ENCODE data around the gene TK2. TPM values are rescaled to one million over a fixed set of nuclear protein-coding genes. Genes with fewer than 3 reads are reported as not detected.

The TK2 gene
- total and polyA plus RNA-seq, 3 experiments from 2014 or later: 5.6 to 10.4 (median 5.6) TPM

DNA sequence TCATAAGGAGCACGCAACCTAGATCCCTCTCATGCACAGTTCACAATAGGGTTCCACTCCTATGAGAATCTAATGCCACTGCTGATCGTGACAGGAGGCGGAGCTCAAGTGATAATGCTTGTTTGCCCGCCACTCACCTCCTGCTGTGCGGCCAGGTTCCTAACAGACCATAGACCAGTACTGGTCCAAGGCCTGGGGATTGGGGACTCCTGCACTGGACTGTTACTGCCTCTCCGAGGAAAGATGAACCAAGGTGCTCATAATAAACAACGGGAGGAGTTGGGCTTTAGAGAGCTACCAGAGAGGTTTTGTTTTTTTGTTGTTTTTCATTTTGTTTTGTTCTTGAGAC lies 58.2 kb downstream of the TK2 start:
- Mint-ChIP-seq H3K9me3 (no peaks in the 10 kb centered on the region), H3K4me1 (no peaks in the 10 kb centered on the region), H3K36me3 (no peaks in the 10 kb centered on the region), H3K27ac (peak overlapping the region in 1 of 8 donors; percentile 27), H3K4me3 (no peak overlapping the region), H3K27me3 (no peaks in the 10 kb centered on the region)
- Histone ChIP-seq H3K9me3 (ENCODE audit: low read length) (no peaks in the 10 kb centered on the region), H3K4me1 (ENCODE audit: insufficient read depth, low read length) (no peaks in the 10 kb centered on the region), H3K36me3 (ENCODE audit: insufficient read depth, low read length) (no peaks in the 10 kb centered on the region), H3K4me3 (ENCODE audit: low read length) (no peak overlapping the region), H3K27ac (ENCODE audit: low read depth, low read length) (no peak overlapping the region), H3K27me3 (ENCODE audit: insufficient read depth, low read length, poor library complexity, severe bottlenecking) (no peaks in the 10 kb centered on the region)
- CTCF ChIA-PET: interaction anchor here (1.0 to 2.5 kb wide), 3 partner anchors 11 to 98 kb away, joined by 3 to 8 read pairs (median 5); no protein-coding TSS in a partner anchor
- DNase-seq: no peak
- POLR2A ChIA-PET: no interaction called here

DNA sequence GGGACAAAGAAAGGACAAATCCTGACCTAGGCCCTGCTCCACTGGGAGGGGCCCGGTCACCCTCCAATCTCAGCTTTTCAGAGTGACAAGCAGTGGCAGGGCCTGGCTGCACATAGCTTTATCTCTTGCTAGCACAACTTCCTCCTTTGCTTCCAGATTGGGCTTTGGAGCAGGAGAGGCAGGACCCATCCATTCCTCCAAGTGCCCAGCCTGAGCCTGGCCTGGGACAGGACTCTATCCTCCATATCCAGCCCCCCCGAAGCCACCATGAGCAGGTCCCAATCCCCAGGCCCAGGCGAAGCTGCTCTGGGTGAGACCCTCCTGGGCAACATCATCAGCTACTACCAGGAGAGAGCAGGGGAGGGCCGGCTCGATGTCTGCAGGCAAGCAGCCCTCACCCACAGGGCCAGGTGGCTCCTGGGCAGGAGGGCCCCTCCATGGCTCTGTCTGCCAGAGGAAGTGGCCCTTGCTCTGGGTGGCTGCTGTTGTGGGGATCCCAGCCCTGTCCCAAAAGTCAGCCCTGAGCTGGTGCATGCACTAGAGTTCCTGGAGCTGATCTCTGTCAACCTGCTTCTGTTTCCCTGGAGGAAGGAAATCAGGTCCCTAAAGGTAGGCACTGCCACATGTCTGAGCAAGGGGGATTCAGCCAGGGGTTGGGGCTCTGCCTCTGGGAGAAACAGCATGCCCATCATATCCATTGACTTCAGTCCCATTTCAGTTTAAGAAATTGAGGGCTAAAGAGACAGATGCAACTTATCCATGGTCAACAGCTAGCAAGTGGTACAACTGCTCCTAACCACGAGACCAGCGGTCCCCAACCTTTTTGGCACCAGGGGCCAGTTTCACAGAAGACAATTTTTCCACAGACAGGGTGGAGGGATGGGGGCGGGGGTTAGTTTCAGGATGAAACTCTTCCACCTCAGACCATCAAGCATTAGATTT lies 58.9 kb downstream of the TK2 start:
- Mint-ChIP-seq H3K27me3 (no peaks in the 10 kb centered on the region), H3K4me3 (no peak overlapping the region), H3K27ac (peak overlapping the region in 2 of 8 donors; percentile 27 to 55), H3K36me3 (no peaks in the 10 kb centered on the region), H3K9me3 (no peaks in the 10 kb centered on the region), H3K4me1 (no peaks in the 10 kb centered on the region)
- Histone ChIP-seq H3K4me3 (ENCODE audit: low read length) (no peak overlapping the region), H3K9me3 (ENCODE audit: low read length) (no peaks in the 10 kb centered on the region), H3K27me3 (ENCODE audit: insufficient read depth, low read length, poor library complexity, severe bottlenecking) (no peaks in the 10 kb centered on the region), H3K4me1 (ENCODE audit: insufficient read depth, low read length) (no peaks in the 10 kb centered on the region), H3K27ac (ENCODE audit: low read depth, low read length) (no peak overlapping the region), H3K36me3 (ENCODE audit: insufficient read depth, low read length) (no peaks in the 10 kb centered on the region)
- no peak for DNase-seq
- POLR2A ChIA-PET: interaction anchor here (0.5 kb wide), 1 partner anchor 20 kb away, joined by 3 read pairs; no protein-coding TSS in a partner anchor
- CTCF ChIA-PET: interaction anchor here (1.0 to 2.5 kb wide), 3 partner anchors 10 to 98 kb away, joined by 3 to 8 read pairs (median 5); no protein-coding TSS in a partner anchor

DNA sequence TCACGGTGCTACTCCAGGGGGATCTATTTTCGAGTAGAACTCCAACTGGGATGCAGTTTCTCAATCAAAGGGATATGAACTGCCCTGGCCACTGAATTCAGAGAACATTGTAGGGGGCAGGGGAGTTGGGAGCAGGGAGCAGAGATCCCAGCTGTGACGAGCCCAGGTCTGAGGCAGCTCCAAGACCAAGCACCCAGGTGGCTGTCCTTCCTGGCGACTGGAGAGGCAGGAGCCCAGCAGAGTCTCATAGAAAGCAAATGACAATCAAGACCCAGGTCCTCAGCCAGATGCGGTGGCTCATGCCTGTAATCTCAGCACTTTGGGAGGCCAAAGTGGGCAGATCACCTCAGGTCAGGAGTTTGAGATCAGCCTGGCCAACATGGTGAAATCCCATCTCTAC lies 60.1 kb downstream of the TK2 start:
- no peak overlapping the region for H3K27ac ChIP-seq (ENCODE audit: low read depth, low read length)
- Mint-ChIP-seq H3K27ac (peak overlapping the region in 1 of 8 donors; percentile 42), H3K9me3 (no peaks in the 10 kb centered on the region), H3K4me3 (no peak overlapping the region), H3K27me3 (no peaks in the 10 kb centered on the region), H3K4me1 (no peaks in the 10 kb centered on the region), H3K36me3 (no peaks in the 10 kb centered on the region)
- no peaks in the 10 kb centered on the region for H3K9me3 ChIP-seq (ENCODE audit: low read length)
- ChIA-PET POLR2A (no interaction called here), CTCF (no interaction called here)
- DNase-seq: no peak
- no peaks in the 10 kb centered on the region for H3K36me3 ChIP-seq (ENCODE audit: insufficient read depth, low read length)
- H3K4me3 ChIP-seq (ENCODE audit: low read length): no peak overlapping the region
- no peaks in the 10 kb centered on the region for H3K4me1 ChIP-seq (ENCODE audit: insufficient read depth, low read length)
- no peaks in the 10 kb centered on the region for H3K27me3 ChIP-seq (ENCODE audit: insufficient read depth, low read length, poor library complexity, severe bottlenecking)

DNA sequence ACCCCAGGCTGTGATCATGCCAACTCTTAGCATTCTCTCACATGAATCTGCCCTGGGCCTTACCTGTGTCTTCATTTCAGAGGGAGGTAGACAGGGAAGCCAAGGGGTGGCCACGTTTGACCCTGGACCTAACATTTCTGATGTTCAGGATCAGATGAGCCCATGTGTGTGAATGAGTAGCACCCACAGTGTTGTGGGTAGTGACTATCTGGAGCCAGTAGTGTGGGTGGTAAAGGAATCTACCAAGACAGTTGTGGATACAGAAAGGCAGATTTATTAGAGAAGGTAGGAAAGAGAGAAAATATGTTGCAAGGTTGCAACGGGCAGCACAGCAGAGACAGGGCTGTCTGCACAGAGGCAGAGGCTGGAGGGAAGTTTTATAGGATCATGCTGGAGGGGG lies 60.5 kb downstream of the TK2 start:
- H3K9me3 ChIP-seq (ENCODE audit: low read length): no peaks in the 10 kb centered on the region
- DNase-seq: no peak
- no peaks in the 10 kb centered on the region for H3K27me3 ChIP-seq (ENCODE audit: insufficient read depth, low read length, poor library complexity, severe bottlenecking)
- no peaks in the 10 kb centered on the region for H3K27me3 Mint-ChIP-seq
- no peaks in the 10 kb centered on the region for H3K9me3 Mint-ChIP-seq
- ChIA-PET CTCF (no interaction called here), POLR2A (no interaction called here)
- no peaks in the 10 kb centered on the region for H3K4me1 ChIP-seq (ENCODE audit: insufficient read depth, low read length)
- peak overlapping the region in 2 of 8 donors; percentile 42 to 47 for H3K27ac Mint-ChIP-seq
- H3K4me3 ChIP-seq (ENCODE audit: low read length): no peak overlapping the region
- no peaks in the 10 kb centered on the region for H3K36me3 Mint-ChIP-seq
- H3K27ac ChIP-seq (ENCODE audit: low read depth, low read length): no peak overlapping the region
- no peaks in the 10 kb centered on the region for H3K36me3 ChIP-seq (ENCODE audit: insufficient read depth, low read length)
- no peaks in the 10 kb centered on the region for H3K4me1 Mint-ChIP-seq
- H3K4me3 Mint-ChIP-seq: no peak overlapping the region

DNA sequence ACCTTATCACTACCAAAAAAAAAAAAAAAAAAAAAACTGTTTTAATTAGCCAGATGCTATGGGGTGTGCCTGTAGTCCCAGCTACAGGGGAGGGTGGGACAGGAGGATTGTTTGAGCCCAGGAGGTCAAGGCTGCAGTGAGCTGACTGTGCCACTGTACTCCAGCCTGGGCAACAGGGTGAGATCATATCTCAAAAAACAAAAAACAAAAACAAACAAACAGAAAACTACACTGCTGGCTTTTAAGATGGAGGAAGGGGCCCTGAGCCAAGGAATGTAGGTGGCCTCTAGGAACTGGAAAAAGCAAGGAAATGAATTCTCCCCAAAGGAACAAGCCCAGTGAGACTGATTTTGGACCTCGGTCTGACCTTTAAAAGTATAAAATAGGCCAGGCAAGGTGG lies 61.4 kb downstream of the TK2 start:
- Mint-ChIP-seq H3K27ac (peak overlapping the region in 2 of 8 donors; percentile 29 to 68), H3K4me3 (no peak overlapping the region), H3K27me3 (no peaks in the 10 kb centered on the region), H3K9me3 (no peaks in the 10 kb centered on the region), H3K4me1 (peaks cover 5 to 9% (median 7%) of the 10 kb centered on the region in 3 donors), H3K36me3 (no peaks in the 10 kb centered on the region)
- Histone ChIP-seq H3K36me3 (ENCODE audit: insufficient read depth, low read length) (no peaks in the 10 kb centered on the region), H3K27ac (ENCODE audit: low read depth, low read length) (no peak overlapping the region), H3K4me1 (ENCODE audit: insufficient read depth, low read length) (peaks cover 4% of the 10 kb centered on the region), H3K27me3 (ENCODE audit: insufficient read depth, low read length, poor library complexity, severe bottlenecking) (no peaks in the 10 kb centered on the region), H3K4me3 (ENCODE audit: low read length) (no peak overlapping the region), H3K9me3 (ENCODE audit: low read length) (no peaks in the 10 kb centered on the region)
- DNase-seq: no peak
- ChIA-PET POLR2A (interaction anchor here (0.6 kb wide), 1 partner anchor 102 kb away, joined by 3 read pairs; no protein-coding TSS in a partner anchor), CTCF (interaction anchor here (2.7 kb wide), 1 partner anchor 81 kb away, joined by 8 read pairs; no protein-coding TSS in a partner anchor)

DNA sequence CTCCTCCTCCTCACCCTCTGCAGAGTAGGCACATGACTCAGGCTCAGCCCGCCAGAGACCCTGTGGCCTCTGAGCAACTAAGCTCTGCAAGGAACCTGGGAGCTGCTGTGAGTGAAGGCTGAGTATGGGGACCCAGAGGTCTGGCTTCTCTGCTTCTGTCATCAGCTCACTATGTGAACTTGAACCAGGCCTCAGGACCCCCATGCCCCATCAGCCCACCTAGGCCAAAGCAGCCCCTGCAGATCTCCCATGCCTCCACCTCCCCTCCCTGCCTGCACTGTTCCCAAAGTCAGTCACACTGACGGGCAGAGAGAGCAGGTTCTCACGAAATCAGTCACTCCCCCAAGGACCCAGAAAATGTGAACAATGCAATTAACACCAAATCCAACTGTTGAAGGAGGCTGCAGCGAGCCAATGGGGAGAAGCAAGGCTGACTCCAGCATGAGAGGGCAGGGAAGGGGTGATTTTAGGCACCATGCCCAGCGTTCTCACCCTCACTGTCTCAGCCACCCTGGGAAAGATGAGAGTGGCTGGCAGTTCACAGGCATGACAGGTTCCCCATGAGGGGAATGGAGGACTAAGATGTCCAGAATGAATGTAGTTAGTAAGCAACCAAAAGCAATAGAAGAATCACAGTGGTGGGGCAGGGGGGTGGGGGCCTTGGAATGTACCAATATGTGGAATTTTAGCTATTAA lies 62.2 kb downstream of the TK2 start:
- no peak overlapping the region for H3K4me3 ChIP-seq (ENCODE audit: low read length)
- H3K36me3 ChIP-seq (ENCODE audit: insufficient read depth, low read length): no peaks in the 10 kb centered on the region
- peaks cover 8 to 16% (median 11%) of the 10 kb centered on the region in 3 donors for H3K4me1 Mint-ChIP-seq
- CTCF ChIA-PET: interaction anchor here (1.0 to 2.7 kb wide), 3 partner anchors 11 to 103 kb away, joined by 3 to 8 read pairs (median 5); no protein-coding TSS in a partner anchor
- POLR2A ChIA-PET: interaction anchor here (0.6 kb wide), 1 partner anchor 102 kb away, joined by 3 read pairs; no protein-coding TSS in a partner anchor
- no peaks in the 10 kb centered on the region for H3K9me3 ChIP-seq (ENCODE audit: low read length)
- no peaks in the 10 kb centered on the region for H3K27me3 Mint-ChIP-seq
- H3K36me3 Mint-ChIP-seq: no peaks in the 10 kb centered on the region
- no peaks in the 10 kb centered on the region for H3K9me3 Mint-ChIP-seq
- peak overlapping the region in 1 of 8 donors; percentile 29 for H3K27ac Mint-ChIP-seq
- H3K4me3 Mint-ChIP-seq: no peak overlapping the region
- no peak overlapping the region for H3K27ac ChIP-seq (ENCODE audit: low read depth, low read length)
- H3K4me1 ChIP-seq (ENCODE audit: insufficient read depth, low read length): peaks cover 4% of the 10 kb centered on the region
- no peaks in the 10 kb centered on the region for H3K27me3 ChIP-seq (ENCODE audit: insufficient read depth, low read length, poor library complexity, severe bottlenecking)
- no peak for DNase-seq

DNA sequence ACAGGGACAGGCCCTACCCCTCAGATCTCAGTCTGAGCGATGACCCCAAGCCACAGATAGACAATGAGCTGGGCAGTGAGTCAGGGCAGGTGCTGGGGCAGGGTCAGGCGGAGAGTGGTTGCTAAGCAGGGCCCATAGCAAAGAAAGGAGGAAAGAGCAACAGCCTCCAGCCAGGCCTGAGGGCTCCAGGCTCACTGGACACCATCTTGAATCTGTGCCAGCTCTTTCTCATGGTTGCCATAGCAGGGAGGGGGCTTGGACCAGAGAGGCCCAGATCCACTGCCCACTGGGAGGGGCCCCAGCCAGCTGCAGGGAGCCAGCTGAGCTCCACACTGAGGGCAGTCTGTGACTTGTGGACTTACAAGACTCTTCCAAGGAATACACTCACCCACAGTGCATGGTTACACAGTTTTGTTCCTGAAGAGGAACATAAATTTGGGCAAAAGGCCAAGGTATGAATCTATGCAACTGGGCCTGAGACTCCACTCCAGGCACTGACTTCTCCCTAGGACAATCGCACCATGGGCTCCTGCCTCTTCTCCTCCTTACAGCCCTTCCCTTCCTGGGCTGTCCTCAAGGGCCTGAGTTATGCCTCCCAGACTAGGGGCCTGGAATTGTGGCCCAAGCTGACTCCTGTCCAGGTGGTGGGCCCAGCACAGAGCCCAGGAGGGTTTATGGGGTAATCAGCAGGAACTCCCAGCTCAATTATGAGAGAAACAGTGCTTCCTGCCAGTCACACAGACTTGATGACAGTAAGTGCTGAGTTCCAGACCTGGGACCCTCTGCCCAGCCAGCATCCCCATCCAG lies 62.9 kb downstream of the TK2 start:
- H3K36me3 Mint-ChIP-seq: no peaks in the 10 kb centered on the region
- no peak for DNase-seq
- no peak overlapping the region for H3K4me3 ChIP-seq (ENCODE audit: low read length)
- no peak overlapping the region for H3K4me3 Mint-ChIP-seq
- no peak overlapping the region for H3K27ac Mint-ChIP-seq
- POLR2A ChIA-PET: no interaction called here
- CTCF ChIA-PET: interaction anchor here (0.6 to 2.7 kb wide), 4 partner anchors 10 to 104 kb away, joined by 3 to 8 read pairs (median 4); no protein-coding TSS in a partner anchor
- no peaks in the 10 kb centered on the region for H3K27me3 Mint-ChIP-seq
- no peak overlapping the region for H3K27ac ChIP-seq (ENCODE audit: low read depth, low read length)
- peaks cover 8 to 16% (median 11%) of the 10 kb centered on the region in 3 donors for H3K4me1 Mint-ChIP-seq
- H3K36me3 ChIP-seq (ENCODE audit: insufficient read depth, low read length): no peaks in the 10 kb centered on the region
- no peaks in the 10 kb centered on the region for H3K9me3 ChIP-seq (ENCODE audit: low read length)
- H3K4me1 ChIP-seq (ENCODE audit: insufficient read depth, low read length): peaks cover 4% of the 10 kb centered on the region
- no peaks in the 10 kb centered on the region for H3K27me3 ChIP-seq (ENCODE audit: insufficient read depth, low read length, poor library complexity, severe bottlenecking)
- no peaks in the 10 kb centered on the region for H3K9me3 Mint-ChIP-seq
